Tibial nerve (tissue), 4 donors: Measurements from ENCODE around the gene ARF3. TPM values are rescaled to one million over a fixed set of nuclear protein-coding genes. Genes with fewer than 3 reads are reported as not detected.
"Not testable (repeated sequence)": the region's sequence is repeated elsewhere in the genome, so short reads cannot be mapped to it uniquely, and the experiment has no call there.

Experiments
- DNase-seq, 2 donors: peaks; one replicate each; pipeline ENCODE4 v3.0.0-alpha.2; 2019; ENCODE audit warnings: low spot score in 2 of 2
- H3K27ac ChIP-seq, 4 donors: fragments of 200-600 bp; sonication (generic) in 3 of 4; one replicate each; pipeline ENCODE4 v1.5.1; 2017 to 2019; ENCODE audit warnings: mild to moderate bottlenecking in 1 of 4
- H3K27me3 ChIP-seq, 2 donors: fragments of 200-600 bp; sonication (generic) in 1 of 2; one replicate each; pipeline versions ENCODE4 v1.5.1 to v1.6.0; 2017 to 2019
- H3K36me3 ChIP-seq, 3 donors: fragments of 200-600 bp; sonication (generic); one replicate each; pipeline ENCODE4 v1.5.1; 2018 to 2019
- H3K4me1 ChIP-seq, 4 donors: fragments of 200-600 bp; sonication (generic) in 3 of 4; one replicate each; pipeline ENCODE4 v1.5.1; 2017 to 2019
- H3K4me3 ChIP-seq, 4 donors: fragments of 200-600 bp; sonication (generic) in 3 of 4; one replicate each; pipeline ENCODE4 v1.5.1; 2017 to 2019; ENCODE audit warnings: mild to moderate bottlenecking in 1 of 4, moderate library complexity in 1 of 4
- H3K9me3 ChIP-seq, 4 donors: fragments of 200-600 bp; sonication (generic) in 3 of 4; one replicate each; pipeline ENCODE4 v1.5.1; 2017 to 2019
- CTCF ChIP-seq, 5 experiments: fragments of 200-600 bp in 3 of 5; fragments of 450-650 bp in 2 of 5; sonication (generic) in 3 of 5; IDR thresholded peaks; one replicate each; pipeline ENCODE4 v1.5.1; 2016 to 2019; ENCODE audit warnings: antibody characterized with exemption in 5 of 5, mild to moderate bottlenecking in 3 of 5, moderate library complexity in 2 of 5
- EP300 ChIP-seq, 2 donors: sonication (generic); formaldehyde crosslinking; IDR thresholded peaks; one replicate each; pipeline ENCODE4 v1.6.1; 2017; ENCODE audit warnings: antibody characterized with exemption in 2 of 2, mild to moderate bottlenecking in 1 of 2
- POLR2A ChIP-seq, 2 donors: fragments of 450-650 bp; IDR thresholded peaks; one replicate each; pipeline ENCODE4 v1.6.1; 2017; ENCODE audit warnings: antibody characterized with exemption in 2 of 2, mild to moderate bottlenecking in 2 of 2, moderate library complexity in 2 of 2
- WGBS, 2 donors: methylation state at CpG; one replicate each; pipeline ENCODE4 v1.1.5; 2018; 5-methylcytosine and 5-hydroxymethylcytosine counted together
- total RNA-seq, 4 donors: library from RNA; depleted of rRNA; stranded (reverse); fragments of >200 nt; gene quantifications; one replicate each; pipeline ENCODE4 v1.1.0, GENCODE V29; 2016

The ARF3 gene
- total RNA-seq, 4 donors from 2014 or later: 45.3 to 55.2 (median 49.3) TPM

GRCh38 chr12:48917857-48918537 is 39.3 kb downstream of the ARF3 start:
- Histone ChIP-seq H3K36me3 (peaks cover 0 to 10% (median 0%) of the 10 kb centered on the region in 3 donors), H3K4me3 (no peak overlapping the region), H3K27me3 (no peaks in the 10 kb centered on the region), H3K4me1 (no peaks in the 10 kb centered on the region), H3K9me3 (no peaks in the 10 kb centered on the region), H3K27ac (no peak overlapping the region)
- WGBS, 2 donors: 51 to 54% methylated on average over 3 of the region's 3 CpGs
- DNase-seq: peak in 1 of 2 donors; percentile 17
- no peak for TF ChIP-seq POLR2A (IDR thresholded peaks at IDR 0.05)
- TF ChIP-seq EP300 (IDR thresholded peaks at IDR 0.05): no peak
- TF ChIP-seq CTCF (IDR thresholded peaks at IDR 0.05): no peak

- Histone ChIP-seq H3K4me3 (no peak overlapping the region), H3K27me3 (no peaks in the 10 kb centered on the region), H3K36me3 (no peaks in the 10 kb centered on the region), H3K4me1 (no peaks in the 10 kb centered on the region), H3K27ac (no peak overlapping the region), H3K9me3 (no peaks in the 10 kb centered on the region)
- DNase-seq: no peak
- TF ChIP-seq EP300 (IDR thresholded peaks at IDR 0.05) (no peak), CTCF (IDR thresholded peaks at IDR 0.05) (no peak), POLR2A (IDR thresholded peaks at IDR 0.05) (no peak)
These were observed 47.1 kb downstream of the ARF3 start for GRCh38 chr12:48910196-48910595.

GRCh38 chr12:48909698-48910097 is 47.6 kb downstream of the ARF3 start:
- H3K27ac ChIP-seq, H3K4me1 ChIP-seq, H3K27me3 ChIP-seq, H3K9me3 ChIP-seq, DNase-seq, H3K4me3 ChIP-seq, H3K36me3 ChIP-seq: not testable (repeated sequence)
- 85 to 86% methylated on average over 11 of the region's 11 CpGs for WGBS, 2 donors

- WGBS, 2 donors: 60 to 62% methylated on average over 3 of the region's 3 CpGs
- H3K9me3 ChIP-seq: no peaks in the 10 kb centered on the region
- no peak overlapping the region for H3K4me3 ChIP-seq
- H3K27ac ChIP-seq: no peak overlapping the region
- H3K36me3 ChIP-seq: no peaks in the 10 kb centered on the region
- no peaks in the 10 kb centered on the region for H3K27me3 ChIP-seq
- no peak for DNase-seq
- TF ChIP-seq POLR2A (IDR thresholded peaks at IDR 0.05): no peak
- no peak for TF ChIP-seq EP300 (IDR thresholded peaks at IDR 0.05)
- no peak for TF ChIP-seq CTCF (IDR thresholded peaks at IDR 0.05)
- H3K4me1 ChIP-seq: peaks cover 0 to 11% (median 2%) of the 10 kb centered on the region in 4 donors
These were observed 50.0 kb downstream of the ARF3 start for GRCh38 chr12:48907245-48907644.

GRCh38 chr12:48903982-48904411 is 53.3 kb downstream of the ARF3 start:
- Histone ChIP-seq H3K27ac (no peak overlapping the region), H3K27me3 (no peaks in the 10 kb centered on the region), H3K9me3 (no peaks in the 10 kb centered on the region), H3K4me3 (peak overlapping the region; percentile 16 to 44 (median 38)), H3K4me1 (peaks cover 0 to 11% (median 2%) of the 10 kb centered on the region in 4 donors), H3K36me3 (no peaks in the 10 kb centered on the region)
- TF ChIP-seq CTCF (IDR thresholded peaks at IDR 0.05) (peak in 4 of 5 experiments; percentile 25 to 63 (median 52)), POLR2A (IDR thresholded peaks at IDR 0.05) (no peak), EP300 (IDR thresholded peaks at IDR 0.05) (no peak)
- WGBS, 2 donors: 0 to 1% methylated on average over 19 of the region's 19 CpGs
- peak; percentile 41 to 66 for DNase-seq
